WTC11 (cell line): ENCODE data around the gene SH3PXD2A. TPM values are rescaled to one million over a fixed set of nuclear protein-coding genes. Genes with fewer than 3 reads are reported as not detected.

ENCODE experiments used
- ATAC-seq: fragments of 200-7000 bp; cut with Tn5 transposase; 2 replicates; pipeline ENCODE4 v1.10.0; 2021; ENCODE audit warnings: mild to moderate bottlenecking, moderate library complexity
- CTCF ChIA-PET: fragments of 300-600 bp; sonication (Branson Sonifier 250); formaldehyde crosslinking; loops from one replicate; lab custom pipeline; 2021; ENCODE audit warnings: antibody characterized with exemption; lab: Charles Lee
- POLR2A ChIA-PET: fragments of 350-600 bp; sonication (Branson Sonifier 250); formaldehyde crosslinking; loops from one replicate; lab custom pipeline; 2021; ENCODE audit warnings: antibody characterized with exemption; lab: Charles Lee
- DNase-seq: peaks from one replicate; pipeline ENCODE4 v3.0.0; 2021; ENCODE audit warnings: low spot score
- H3K27ac Mint-ChIP-seq: 2 replicates; pipeline ENCODE4 v1.8.0; 2021; ENCODE audit warnings: mixed read lengths
- H3K27me3 Mint-ChIP-seq: 2 replicates; pipeline ENCODE4 v1.8.0; 2021; ENCODE audit warnings: low read depth, mild to moderate bottlenecking, moderate library complexity, mixed read lengths
- H3K36me3 Mint-ChIP-seq: 2 replicates; pipeline ENCODE4 v1.8.0; 2021; ENCODE audit warnings: mixed read lengths
- H3K4me1 Mint-ChIP-seq: 2 replicates; pipeline ENCODE4 v1.8.0; 2022; ENCODE audit warnings: mixed read lengths
- H3K4me3 Mint-ChIP-seq: 2 replicates; pipeline ENCODE4 v1.8.0; 2021; ENCODE audit warnings: mild to moderate bottlenecking, moderate library complexity, mixed read lengths
- H3K9me3 Mint-ChIP-seq: 2 replicates; pipeline ENCODE4 v1.8.0; 2021; ENCODE audit warnings: mixed read lengths
- AR ChIP-seq: fragments of 250-450 bp; sonication (Bioruptor Pico); IDR thresholded peaks from 2 replicates; pipeline ENCODE4 v1.9.0; 2021; ENCODE audit warnings: mild to moderate bottlenecking
- E2F5 ChIP-seq: sonication (generic); formaldehyde crosslinking; IDR thresholded peaks from 2 replicates; pipeline ENCODE4 v1.8.1; 2022; ENCODE audit warnings: mild to moderate bottlenecking, moderate library complexity, missing genetic modification reagents
- ETV6 ChIP-seq: sonication (generic); formaldehyde crosslinking; IDR thresholded peaks from 2 replicates; pipeline ENCODE4 v1.8.1; 2022; ENCODE audit warnings: mild to moderate bottlenecking, missing genetic modification reagents
- FOXJ3 ChIP-seq: sonication (generic); formaldehyde crosslinking; IDR thresholded peaks from 2 replicates; pipeline ENCODE4 v1.9.0; 2021; ENCODE audit warnings: missing genetic modification reagents, mild to moderate bottlenecking, borderline replicate concordance
- FOXK1 ChIP-seq: sonication (generic); formaldehyde crosslinking; IDR thresholded peaks from 2 replicates; pipeline ENCODE4 v1.8.0; 2022; ENCODE audit warnings: mild to moderate bottlenecking, moderate library complexity, missing genetic modification reagents
- NFYB ChIP-seq: sonication (generic); formaldehyde crosslinking; conservative IDR thresholded peaks from 2 replicates; pipeline ENCODE4 v1.8.0; 2022; ENCODE audit warnings: low read depth, missing genetic modification reagents
- NR1H2 ChIP-seq: sonication (generic); formaldehyde crosslinking; IDR thresholded peaks from 2 replicates; pipeline ENCODE4 v1.9.0; 2021; ENCODE audit warnings: mild to moderate bottlenecking, moderate library complexity, missing genetic modification reagents
- TEAD4 ChIP-seq: sonication (generic); formaldehyde crosslinking; IDR thresholded peaks from 2 replicates; pipeline ENCODE4 v1.8.0; 2022; ENCODE audit warnings: mild to moderate bottlenecking, missing genetic modification reagents
- USF1 ChIP-seq: sonication (generic); formaldehyde crosslinking; IDR thresholded peaks from 2 replicates; pipeline ENCODE4 v1.8.0; 2022; ENCODE audit warnings: mild to moderate bottlenecking, missing genetic modification reagents
- ZMAT4 ChIP-seq: fragments of 250-450 bp; sonication (Bioruptor Pico); IDR thresholded peaks from 2 replicates; pipeline ENCODE4 v1.9.0; 2021; ENCODE audit warnings: mild to moderate bottlenecking
- ZNF232 ChIP-seq: sonication (generic); formaldehyde crosslinking; IDR thresholded peaks from 2 replicates; pipeline ENCODE4 v1.8.0; 2022; ENCODE audit warnings: mild to moderate bottlenecking, missing genetic modification reagents
- ZNF263 ChIP-seq: sonication (generic); formaldehyde crosslinking; IDR thresholded peaks from 2 replicates; pipeline ENCODE4 v1.8.1; 2022; ENCODE audit warnings: low read depth, mild to moderate bottlenecking, moderate library complexity, missing genetic modification reagents
- total RNA-seq: library from RNA; stranded (reverse); gene quantifications from 3 replicates; pipeline ENCODE4 v1.2.3, GENCODE V29; 2021
- TF ChIP-seq, protein P1 (sequence below): sonication (generic); formaldehyde crosslinking; conservative IDR thresholded peaks from 2 replicates; pipeline ENCODE4 v1.8.1; 2023; ENCODE audit warnings: mild to moderate bottlenecking, low read depth, missing genetic modification reagents, moderate library complexity
- TF ChIP-seq, protein P2 (sequence below): sonication (generic); formaldehyde crosslinking; IDR thresholded peaks from 2 replicates; pipeline ENCODE4 v1.8.0; 2023; ENCODE audit warnings: missing genetic modification reagents
- TF ChIP-seq, protein P3 (sequence below): sonication (generic); formaldehyde crosslinking; IDR thresholded peaks from 2 replicates; pipeline ENCODE4 v1.8.0; 2022; ENCODE audit warnings: mild to moderate bottlenecking, missing genetic modification reagents
- TF ChIP-seq, protein P4 (sequence below): sonication (generic); formaldehyde crosslinking; IDR thresholded peaks from 2 replicates; pipeline ENCODE4 v1.8.0; 2022; ENCODE audit warnings: missing genetic modification reagents

SH3PXD2A gene
- total RNA-seq, 1 experiment from 2014 or later, result 15.7 TPM

- no peak for TF ChIP-seq AR (CRISPR knock-in tag)
- TF ChIP-seq, all 79 proteins: peak for 7
Measured at GRCh38 chr10:103757531-103758293, 97.7 kb downstream of the SH3PXD2A start (continued).

DNA sequence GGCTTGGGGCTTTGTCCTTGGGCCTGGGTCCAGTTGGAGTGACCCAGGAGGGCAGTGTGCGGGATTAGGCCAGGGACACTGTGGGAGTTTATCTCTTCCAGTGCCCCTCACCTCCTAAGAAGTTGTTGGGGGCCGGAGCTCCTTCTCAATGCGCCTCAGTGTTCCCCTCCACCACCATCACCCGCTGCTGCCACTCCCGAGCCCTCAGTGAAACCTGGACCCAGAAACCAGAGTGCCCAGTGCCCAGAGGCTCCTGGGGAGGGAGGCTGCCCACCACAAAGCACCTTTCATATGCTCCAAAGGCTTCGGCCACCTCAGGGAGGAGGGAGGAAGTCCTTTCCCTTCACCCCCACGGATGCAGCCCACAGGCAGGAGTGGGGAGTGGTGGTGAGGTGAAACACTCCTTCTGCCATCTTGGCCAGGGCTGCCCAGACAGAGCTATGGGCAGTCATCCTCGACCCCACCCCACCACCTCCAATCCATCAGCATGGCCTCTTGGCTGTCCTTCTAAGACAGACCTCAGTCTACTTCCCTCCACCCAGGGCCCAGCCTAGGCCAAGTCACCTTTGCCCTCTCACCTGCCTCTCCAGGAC, 99.0 kb downstream of the SH3PXD2A start:
- Mint-ChIP-seq H3K4me3 (no peak overlapping the region), H3K9me3 (no peaks in the 10 kb centered on the region; the same call in 1 of the 2 replicates), H3K27me3 (no peaks in the 10 kb centered on the region; the same call in 1 of the 2 replicates), H3K4me1 (peaks cover 33% of the 10 kb centered on the region), H3K36me3 (no peaks in the 10 kb centered on the region; the same call in 1 of the 2 replicates), H3K27ac (peak overlapping the region; percentile 84)
- TF ChIP-seq ZNF232 (CRISPR knock-in tag) (no peak), FOXK1 (CRISPR knock-in tag) (no peak), ZMAT4 (no peak), E2F5 (no peak), ETV6 (no peak), USF1 (no peak), TEAD4 (CRISPR knock-in tag) (no peak), NR1H2 (CRISPR knock-in tag) (no peak), NFYB (CRISPR knock-in tag) (no peak), FOXJ3 (no peak), ZNF263 (CRISPR knock-in tag) (no peak)
- TF ChIP-seq, protein P1, sequence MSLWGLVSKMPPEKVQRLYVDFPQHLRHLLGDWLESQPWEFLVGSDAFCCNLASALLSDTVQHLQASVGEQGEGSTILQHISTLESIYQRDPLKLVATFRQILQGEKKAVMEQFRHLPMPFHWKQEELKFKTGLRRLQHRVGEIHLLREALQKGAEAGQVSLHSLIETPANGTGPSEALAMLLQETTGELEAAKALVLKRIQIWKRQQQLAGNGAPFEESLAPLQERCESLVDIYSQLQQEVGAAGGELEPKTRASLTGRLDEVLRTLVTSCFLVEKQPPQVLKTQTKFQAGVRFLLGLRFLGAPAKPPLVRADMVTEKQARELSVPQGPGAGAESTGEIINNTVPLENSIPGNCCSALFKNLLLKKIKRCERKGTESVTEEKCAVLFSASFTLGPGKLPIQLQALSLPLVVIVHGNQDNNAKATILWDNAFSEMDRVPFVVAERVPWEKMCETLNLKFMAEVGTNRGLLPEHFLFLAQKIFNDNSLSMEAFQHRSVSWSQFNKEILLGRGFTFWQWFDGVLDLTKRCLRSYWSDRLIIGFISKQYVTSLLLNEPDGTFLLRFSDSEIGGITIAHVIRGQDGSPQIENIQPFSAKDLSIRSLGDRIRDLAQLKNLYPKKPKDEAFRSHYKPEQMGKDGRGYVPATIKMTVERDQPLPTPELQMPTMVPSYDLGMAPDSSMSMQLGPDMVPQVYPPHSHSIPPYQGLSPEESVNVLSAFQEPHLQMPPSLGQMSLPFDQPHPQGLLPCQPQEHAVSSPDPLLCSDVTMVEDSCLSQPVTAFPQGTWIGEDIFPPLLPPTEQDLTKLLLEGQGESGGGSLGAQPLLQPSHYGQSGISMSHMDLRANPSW, result no peak
- TF ChIP-seq, protein P2, sequence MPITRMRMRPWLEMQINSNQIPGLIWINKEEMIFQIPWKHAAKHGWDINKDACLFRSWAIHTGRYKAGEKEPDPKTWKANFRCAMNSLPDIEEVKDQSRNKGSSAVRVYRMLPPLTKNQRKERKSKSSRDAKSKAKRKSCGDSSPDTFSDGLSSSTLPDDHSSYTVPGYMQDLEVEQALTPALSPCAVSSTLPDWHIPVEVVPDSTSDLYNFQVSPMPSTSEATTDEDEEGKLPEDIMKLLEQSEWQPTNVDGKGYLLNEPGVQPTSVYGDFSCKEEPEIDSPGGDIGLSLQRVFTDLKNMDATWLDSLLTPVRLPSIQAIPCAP (CRISPR knock-in tag), result no peak
- TF ChIP-seq, protein P3, sequence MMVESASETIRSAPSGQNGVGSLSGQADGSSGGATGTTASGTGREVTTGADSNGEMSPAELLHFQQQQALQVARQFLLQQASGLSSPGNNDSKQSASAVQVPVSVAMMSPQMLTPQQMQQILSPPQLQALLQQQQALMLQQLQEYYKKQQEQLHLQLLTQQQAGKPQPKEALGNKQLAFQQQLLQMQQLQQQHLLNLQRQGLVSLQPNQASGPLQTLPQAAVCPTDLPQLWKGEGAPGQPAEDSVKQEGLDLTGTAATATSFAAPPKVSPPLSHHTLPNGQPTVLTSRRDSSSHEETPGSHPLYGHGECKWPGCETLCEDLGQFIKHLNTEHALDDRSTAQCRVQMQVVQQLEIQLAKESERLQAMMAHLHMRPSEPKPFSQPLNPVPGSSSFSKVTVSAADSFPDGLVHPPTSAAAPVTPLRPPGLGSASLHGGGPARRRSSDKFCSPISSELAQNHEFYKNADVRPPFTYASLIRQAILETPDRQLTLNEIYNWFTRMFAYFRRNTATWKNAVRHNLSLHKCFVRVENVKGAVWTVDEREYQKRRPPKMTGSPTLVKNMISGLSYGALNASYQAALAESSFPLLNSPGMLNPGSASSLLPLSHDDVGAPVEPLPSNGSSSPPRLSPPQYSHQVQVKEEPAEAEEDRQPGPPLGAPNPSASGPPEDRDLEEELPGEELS (CRISPR knock-in tag), result no peak
- TF ChIP-seq, protein P4, sequence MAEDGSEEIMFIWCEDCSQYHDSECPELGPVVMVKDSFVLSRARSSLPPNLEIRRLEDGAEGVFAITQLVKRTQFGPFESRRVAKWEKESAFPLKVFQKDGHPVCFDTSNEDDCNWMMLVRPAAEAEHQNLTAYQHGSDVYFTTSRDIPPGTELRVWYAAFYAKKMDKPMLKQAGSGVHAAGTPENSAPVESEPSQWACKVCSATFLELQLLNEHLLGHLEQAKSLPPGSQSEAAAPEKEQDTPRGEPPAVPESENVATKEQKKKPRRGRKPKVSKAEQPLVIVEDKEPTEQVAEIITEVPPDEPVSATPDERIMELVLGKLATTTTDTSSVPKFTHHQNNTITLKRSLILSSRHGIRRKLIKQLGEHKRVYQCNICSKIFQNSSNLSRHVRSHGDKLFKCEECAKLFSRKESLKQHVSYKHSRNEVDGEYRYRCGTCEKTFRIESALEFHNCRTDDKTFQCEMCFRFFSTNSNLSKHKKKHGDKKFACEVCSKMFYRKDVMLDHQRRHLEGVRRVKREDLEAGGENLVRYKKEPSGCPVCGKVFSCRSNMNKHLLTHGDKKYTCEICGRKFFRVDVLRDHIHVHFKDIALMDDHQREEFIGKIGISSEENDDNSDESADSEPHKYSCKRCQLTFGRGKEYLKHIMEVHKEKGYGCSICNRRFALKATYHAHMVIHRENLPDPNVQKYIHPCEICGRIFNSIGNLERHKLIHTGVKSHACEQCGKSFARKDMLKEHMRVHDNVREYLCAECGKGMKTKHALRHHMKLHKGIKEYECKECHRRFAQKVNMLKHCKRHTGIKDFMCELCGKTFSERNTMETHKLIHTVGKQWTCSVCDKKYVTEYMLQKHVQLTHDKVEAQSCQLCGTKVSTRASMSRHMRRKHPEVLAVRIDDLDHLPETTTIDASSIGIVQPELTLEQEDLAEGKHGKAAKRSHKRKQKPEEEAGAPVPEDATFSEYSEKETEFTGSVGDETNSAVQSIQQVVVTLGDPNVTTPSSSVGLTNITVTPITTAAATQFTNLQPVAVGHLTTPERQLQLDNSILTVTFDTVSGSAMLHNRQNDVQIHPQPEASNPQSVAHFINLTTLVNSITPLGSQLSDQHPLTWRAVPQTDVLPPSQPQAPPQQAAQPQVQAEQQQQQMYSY (CRISPR knock-in tag), result no peak
- ChIA-PET CTCF (interaction anchor here (0.8 to 2.4 kb wide), 3 partner anchors 13 to 17 kb away, joined by 3 to 10 read pairs (median 6); no protein-coding TSS in a partner anchor), POLR2A (interaction anchor here (1.1 kb wide), 1 partner anchor 98 kb away, joined by 3 read pairs; no protein-coding TSS in a partner anchor)
- no peak for DNase-seq
- no peak for ATAC-seq
